ENCODE data around the gene DOLPP1.

GRCh38 chr9:129075996-129076639, 4.8 kb upstream of the DOLPP1 start:
- TF ChIP-seq CTCF (conservative IDR thresholded peaks at IDR 0.05; ENCODE audit: low read depth, low read length) (no peak), EZH2 (IDR thresholded peaks at IDR 0.05; ENCODE audit: borderline replicate concordance, low read depth, low read length, poor library complexity, severe bottlenecking) (no peak)
